SK-N-SH (cell line): ENCODE results near the gene NEK10. TPM values are rescaled to one million over a fixed set of nuclear protein-coding genes. Genes with fewer than 3 reads are reported as not detected.

Experiments used
- CTCF ChIA-PET: fragments of 300-600, 350-600 bp; formaldehyde crosslinking; extraction: SDS; loops from one replicate; lab custom pipeline; 2021; lab: Yijun Ruan, JAX
- POLR2A ChIA-PET: fragments of 350-600 bp; sonication (Branson Sonifier 250); formaldehyde crosslinking; extraction: SDS; loops from one replicate; lab custom pipeline; 2020; ENCODE audit warnings: antibody characterized with exemption, inconsistent platforms; lab: Yijun Ruan, JAX
- DNase-seq: peaks from one replicate; pipeline ENCODE4 v3.0.0; 2012
- H2AFZ ChIP-seq: fragments of 200-600 bp; sonication (generic); 2 replicates; pipeline ENCODE4 v1.8.1; 2016; ENCODE audit warnings: antibody characterized with exemption, mild to moderate bottlenecking, low read depth
- H3F3A ChIP-seq: fragments of 200-600 bp; sonication (generic); replicated peaks from 2 replicates; pipeline ENCODE3; 2016; ENCODE audit warnings: antibody characterized with exemption, mild to moderate bottlenecking; ENCODE audit not compliant: insufficient read depth
- H3K27ac ChIP-seq, 2 experiments: fragments of 200-500 bp in 1 of 2; fragments of 200-600 bp in 1 of 2; sonication (Bioruptor generic) in 1 of 2; sonication (generic), shearing (Covaris generic) in 1 of 2; 2 replicates each; pipeline versions ENCODE4 v1.5.1 to v1.6.1; 2014 to 2016; ENCODE audit warnings: low read depth in 2 of 2, inconsistent platforms in 1 of 2, low read length in 1 of 2, mild to moderate bottlenecking in 1 of 2, mixed read lengths in 1 of 2
- H3K27me3 ChIP-seq: fragments of 200-600 bp; sonication (generic), shearing (Covaris generic); 2 replicates; pipeline ENCODE4 v1.6.1; 2016; ENCODE audit warnings: mixed run types; ENCODE audit not compliant: insufficient read depth
- H3K36me3 ChIP-seq, 2 experiments: fragments of 200-500 bp in 1 of 2; fragments of 200-600 bp in 1 of 2; sonication (Bioruptor generic) in 1 of 2; sonication (generic) in 1 of 2; replicated peaks in 1 of 2; 2 replicates each; pipeline versions ENCODE3 to v1.5.1; 2014 to 2016; ENCODE audit warnings: low read length in 1 of 2, mild to moderate bottlenecking in 1 of 2; ENCODE audit not compliant: insufficient read depth in 2 of 2, control insufficient read depth in 1 of 2
- H3K4me1 ChIP-seq, 2 experiments: fragments of 200-500 bp in 1 of 2; fragments of 200-600 bp in 1 of 2; sonication (Bioruptor generic) in 1 of 2; sonication (generic), shearing (Covaris generic) in 1 of 2; 2 replicates each; pipeline versions ENCODE4 v1.5.1 to v1.6.1; 2014 to 2016; ENCODE audit warnings: low read depth in 1 of 2, low read length in 1 of 2, mixed run types in 1 of 2; ENCODE audit not compliant: insufficient read depth in 2 of 2, control insufficient read depth in 1 of 2
- H3K4me2 ChIP-seq: fragments of 200-600 bp; sonication (generic), shearing (Covaris generic); 2 replicates; pipeline ENCODE4 v1.6.1; 2017; ENCODE audit warnings: mixed run types
- H3K4me3 ChIP-seq, 2 experiments: fragments of 200-500 bp in 1 of 2; fragments of 200-600 bp in 1 of 2; sonication (Bioruptor generic) in 1 of 2; sonication (generic), shearing (Covaris generic) in 1 of 2; 2 replicates each; pipeline versions ENCODE4 v1.5.1 to v1.8.1; 2014 to 2016; ENCODE audit warnings: low read depth in 2 of 2, inconsistent platforms in 1 of 2, low read length in 1 of 2, mild to moderate bottlenecking in 1 of 2, mixed read lengths in 1 of 2, moderate library complexity in 1 of 2
- H3K79me2 ChIP-seq: fragments of 200-600 bp; sonication (generic); 2 replicates; pipeline ENCODE4 v1.8.1; 2017; ENCODE audit warnings: mild to moderate bottlenecking; ENCODE audit not compliant: insufficient read depth
- H3K9ac ChIP-seq: fragments of 200-600 bp; sonication (generic); 2 replicates; pipeline ENCODE4 v1.6.1; 2017; ENCODE audit warnings: mixed run types
- H3K9me2 ChIP-seq: fragments of 200-600 bp; sonication (generic); 2 replicates; pipeline ENCODE4 v1.6.1; 2017; ENCODE audit warnings: mixed run types
- H3K9me3 ChIP-seq: fragments of 200-600 bp; sonication (generic); 2 replicates; pipeline ENCODE4 v1.6.1; 2017; ENCODE audit warnings: mixed run types, mild to moderate bottlenecking, moderate library complexity
- H4K20me1 ChIP-seq: fragments of 200-600 bp; sonication (generic); 2 replicates; pipeline ENCODE4 v1.6.1; 2017; ENCODE audit warnings: mild to moderate bottlenecking, mixed run types; ENCODE audit not compliant: insufficient read depth
- CTCF ChIP-seq: fragments of 200-600 bp; sonication (generic); IDR thresholded peaks from 2 replicates; pipeline ENCODE4 v1.6.1; 2017; ENCODE audit warnings: antibody characterized with exemption, mild to moderate bottlenecking, moderate library complexity
- EP300 ChIP-seq, 2 experiments: IDR thresholded peaks; 2 replicates each; pipeline versions ENCODE4 v1.4.0 to v1.6.1; 2012; ENCODE audit warnings: borderline replicate concordance in 1 of 2, low read depth in 1 of 2, low read length in 1 of 2
- EZH2phosphoT487 ChIP-seq: fragments of 200-600 bp; sonication (generic); IDR thresholded peaks from 2 replicates; pipeline ENCODE4 v1.6.1; 2017; ENCODE audit warnings: low read depth, mixed run types, mild to moderate bottlenecking, antibody characterized with exemption, moderate library complexity, borderline replicate concordance
- FOSL2 ChIP-seq: IDR thresholded peaks from 2 replicates; pipeline ENCODE4 v1.4.0; 2012; ENCODE audit warnings: low read depth, mild to moderate bottlenecking, moderate library complexity, borderline replicate concordance
- FOXJ3 ChIP-seq: sonication (generic); formaldehyde crosslinking; IDR thresholded peaks from 2 replicates; pipeline ENCODE4 v1.5.1; 2020; ENCODE audit warnings: mild to moderate bottlenecking, missing genetic modification reagents
- JUND ChIP-seq: IDR thresholded peaks from 2 replicates; pipeline ENCODE4 v1.4.0; 2012
- MEF2A ChIP-seq: IDR thresholded peaks from 2 replicates; pipeline ENCODE4 v1.4.0; 2012; ENCODE audit warnings: low read depth, borderline replicate concordance
- NFIC ChIP-seq: IDR thresholded peaks from 2 replicates; pipeline ENCODE4 v1.4.0; 2012; ENCODE audit warnings: borderline replicate concordance
- RFX5 ChIP-seq: IDR thresholded peaks from 2 replicates; pipeline ENCODE4 v1.6.1; 2012; ENCODE audit warnings: mild to moderate bottlenecking, improper control_type of control experiment, low read length
- TCF12 ChIP-seq: IDR thresholded peaks from 2 replicates; pipeline ENCODE4 v1.4.0; 2012
- TEAD4 ChIP-seq: IDR thresholded peaks from 2 replicates; pipeline ENCODE4 v1.4.0; 2012; ENCODE audit warnings: mild to moderate bottlenecking, borderline replicate concordance; ENCODE audit not compliant: insufficient read depth
- YY1 ChIP-seq: IDR thresholded peaks from 2 replicates; pipeline ENCODE4 v1.4.0; 2012; ENCODE audit warnings: low read depth, mild to moderate bottlenecking
- WGBS: methylation state at CpG from one replicate; pipeline ENCODE4 v1.1.6; 2017; ENCODE audit warnings: low lambda C conversion rate; 5-methylcytosine and 5-hydroxymethylcytosine counted together
- polyA plus RNA-seq, 3 experiments: library from polyadenylated mRNA; depleted of rRNA; stranded (reverse); fragments of >200 nt; gene quantifications; 2 replicates each; pipeline ENCODE4 v1.2.3, GENCODE V29; 2012
- TF ChIP-seq, protein P1 (sequence below): IDR thresholded peaks from 2 replicates; pipeline ENCODE4; 2012
- TF ChIP-seq, protein P2 (sequence below): fragments of 150-350 bp; IDR thresholded peaks from 2 replicates; pipeline ENCODE4 v1.6.1; 2016; ENCODE audit warnings: mild to moderate bottlenecking, low read depth, low read length
- TF ChIP-seq, protein P3 (sequence below): IDR thresholded peaks from 2 replicates; pipeline ENCODE4 v1.6.1; 2012; ENCODE audit warnings: mild to moderate bottlenecking, low read depth, low read length, moderate library complexity
- TF ChIP-seq, protein P4 (sequence below): IDR thresholded peaks from 2 replicates; pipeline ENCODE4 v1.4.0; 2012; ENCODE audit warnings: low read depth

NEK10 gene
- polyA plus RNA-seq, 1 of the 3 experiments (the other 2 are of a cell fraction), result 1.0 TPM

DNA sequence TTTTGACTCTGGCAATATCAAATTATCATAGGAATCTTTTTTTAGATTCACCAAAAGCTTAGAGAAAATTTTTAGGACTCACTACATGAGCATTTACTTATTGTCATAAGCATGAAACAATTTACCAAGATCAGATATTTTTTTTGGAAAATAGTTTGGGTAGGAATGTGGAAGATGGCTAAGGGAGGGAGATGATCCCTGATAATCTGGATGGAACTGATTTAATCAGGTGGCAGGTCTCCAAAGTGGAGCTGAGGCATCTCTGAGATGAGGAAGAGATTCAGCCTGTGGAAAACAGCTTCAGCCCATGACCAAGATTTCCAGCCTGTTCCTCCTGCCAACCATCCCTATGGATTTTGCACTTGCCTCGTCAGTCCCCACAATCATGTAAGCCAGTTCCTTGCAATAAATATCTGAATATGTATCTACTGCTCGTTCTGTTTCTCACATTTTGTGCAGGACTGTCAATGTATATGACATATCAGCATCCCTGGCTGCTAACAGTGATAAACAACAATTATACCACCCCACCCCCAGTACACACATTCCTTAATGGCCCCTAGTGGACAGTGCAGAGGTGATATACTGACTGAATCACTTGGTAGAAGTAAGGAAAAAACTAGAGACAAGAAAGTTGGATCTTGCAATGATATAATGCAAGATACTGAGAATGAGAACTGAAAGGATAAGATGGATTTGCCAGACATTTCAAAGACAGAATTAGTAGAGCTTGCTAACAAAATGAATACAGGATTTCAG lies 183.8 kb downstream of the NEK10 start:
- Histone ChIP-seq H3K9me3 (no peaks in the 10 kb centered on the region; the same call in 1 of the 2 replicates), H3K4me1 (no peaks in the 10 kb centered on the region; a peak in 1 of 4 replicates), H3K9ac (no peak overlapping the region), H4K20me1 (no peaks in the 10 kb centered on the region), H3F3A (no peaks in the 10 kb centered on the region), H3K9me2 (no peaks in the 10 kb centered on the region), H2AFZ (no peak overlapping the region), H3K36me3 (no peaks in the 10 kb centered on the region), H3K4me3 (no peak overlapping the region), H3K27me3 (no peaks in the 10 kb centered on the region), H3K27ac (peak overlapping the region in 1 of 2 experiments; percentile 3; a peak in 1 of 4 replicates), H3K4me2 (no peak overlapping the region; the same call in 1 of the 2 replicates), H3K79me2 (no peaks in the 10 kb centered on the region)
- TF ChIP-seq JUND (peak; percentile 50), FOSL2 (0 out of 2 replicates have a peak, but pooled peaks have one; percentile 10), NFIC (peak; percentile 61), MEF2A (no peak), YY1 (no peak), TEAD4 (peak; percentile 36; the same call in 1 of the 2 replicates), EP300 (IDR thresholded peaks at IDR 0.05; ENCODE audit: borderline replicate concordance in 1 of 2, low read depth in 1 of 2, low read length in 1 of 2) (peak in 1 of 2 experiments; percentile 38; a peak in 1 of 4 replicates), TCF12 (peak; percentile 45; the same call in 1 of the 2 replicates), CTCF (peak; percentile 30; the same call in 1 of the 2 replicates)
- TF ChIP-seq, protein P1, sequence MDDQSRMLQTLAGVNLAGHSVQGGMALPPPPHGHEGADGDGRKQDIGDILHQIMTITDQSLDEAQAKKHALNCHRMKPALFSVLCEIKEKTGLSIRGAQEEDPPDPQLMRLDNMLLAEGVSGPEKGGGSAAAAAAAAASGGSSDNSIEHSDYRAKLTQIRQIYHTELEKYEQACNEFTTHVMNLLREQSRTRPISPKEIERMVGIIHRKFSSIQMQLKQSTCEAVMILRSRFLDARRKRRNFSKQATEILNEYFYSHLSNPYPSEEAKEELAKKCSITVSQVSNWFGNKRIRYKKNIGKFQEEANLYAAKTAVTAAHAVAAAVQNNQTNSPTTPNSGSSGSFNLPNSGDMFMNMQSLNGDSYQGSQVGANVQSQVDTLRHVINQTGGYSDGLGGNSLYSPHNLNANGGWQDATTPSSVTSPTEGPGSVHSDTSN, result peak; percentile 34
- CTCF ChIA-PET, result interaction anchor here (1.0 kb wide), 1 partner anchor 51 kb away, joined by 4 read pairs; no protein-coding TSS in a partner anchor
- DNase-seq, result no peak
- 42% methylated on average over 2 of the region's 2 CpGs for WGBS
- POLR2A ChIA-PET, result no interaction called here

- WGBS, result 25% methylated on average over 2 of the region's 2 CpGs
- Histone ChIP-seq H4K20me1 (no peaks in the 10 kb centered on the region), H3K27me3 (no peaks in the 10 kb centered on the region), H3K79me2 (no peaks in the 10 kb centered on the region), H3K4me2 (no peak overlapping the region), H3K9ac (no peak overlapping the region), H2AFZ (no peak overlapping the region), H3K4me3 (no peak overlapping the region), H3F3A (no peaks in the 10 kb centered on the region), H3K9me2 (no peaks in the 10 kb centered on the region), H3K27ac (no peak overlapping the region), H3K4me1 (no peaks in the 10 kb centered on the region; a peak in 1 of 4 replicates), H3K36me3 (no peaks in the 10 kb centered on the region), H3K9me3 (no peaks in the 10 kb centered on the region; the same call in 1 of the 2 replicates)
- CTCF ChIA-PET, result no interaction called here
- POLR2A ChIA-PET, result no interaction called here
- DNase-seq, result no peak
- TF ChIP-seq MEF2A (no peak), YY1 (no peak), RFX5 (no peak), EZH2phosphoT487 (no peak), NFIC (no peak), FOXJ3 (CRISPR knock-in tag) (no peak), TEAD4 (no peak), TCF12 (no peak)
- TF ChIP-seq, protein P2, sequence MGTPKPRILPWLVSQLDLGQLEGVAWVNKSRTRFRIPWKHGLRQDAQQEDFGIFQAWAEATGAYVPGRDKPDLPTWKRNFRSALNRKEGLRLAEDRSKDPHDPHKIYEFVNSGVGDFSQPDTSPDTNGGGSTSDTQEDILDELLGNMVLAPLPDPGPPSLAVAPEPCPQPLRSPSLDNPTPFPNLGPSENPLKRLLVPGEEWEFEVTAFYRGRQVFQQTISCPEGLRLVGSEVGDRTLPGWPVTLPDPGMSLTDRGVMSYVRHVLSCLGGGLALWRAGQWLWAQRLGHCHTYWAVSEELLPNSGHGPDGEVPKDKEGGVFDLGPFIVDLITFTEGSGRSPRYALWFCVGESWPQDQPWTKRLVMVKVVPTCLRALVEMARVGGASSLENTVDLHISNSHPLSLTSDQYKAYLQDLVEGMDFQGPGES, result no peak
- TF ChIP-seq, protein P3, sequence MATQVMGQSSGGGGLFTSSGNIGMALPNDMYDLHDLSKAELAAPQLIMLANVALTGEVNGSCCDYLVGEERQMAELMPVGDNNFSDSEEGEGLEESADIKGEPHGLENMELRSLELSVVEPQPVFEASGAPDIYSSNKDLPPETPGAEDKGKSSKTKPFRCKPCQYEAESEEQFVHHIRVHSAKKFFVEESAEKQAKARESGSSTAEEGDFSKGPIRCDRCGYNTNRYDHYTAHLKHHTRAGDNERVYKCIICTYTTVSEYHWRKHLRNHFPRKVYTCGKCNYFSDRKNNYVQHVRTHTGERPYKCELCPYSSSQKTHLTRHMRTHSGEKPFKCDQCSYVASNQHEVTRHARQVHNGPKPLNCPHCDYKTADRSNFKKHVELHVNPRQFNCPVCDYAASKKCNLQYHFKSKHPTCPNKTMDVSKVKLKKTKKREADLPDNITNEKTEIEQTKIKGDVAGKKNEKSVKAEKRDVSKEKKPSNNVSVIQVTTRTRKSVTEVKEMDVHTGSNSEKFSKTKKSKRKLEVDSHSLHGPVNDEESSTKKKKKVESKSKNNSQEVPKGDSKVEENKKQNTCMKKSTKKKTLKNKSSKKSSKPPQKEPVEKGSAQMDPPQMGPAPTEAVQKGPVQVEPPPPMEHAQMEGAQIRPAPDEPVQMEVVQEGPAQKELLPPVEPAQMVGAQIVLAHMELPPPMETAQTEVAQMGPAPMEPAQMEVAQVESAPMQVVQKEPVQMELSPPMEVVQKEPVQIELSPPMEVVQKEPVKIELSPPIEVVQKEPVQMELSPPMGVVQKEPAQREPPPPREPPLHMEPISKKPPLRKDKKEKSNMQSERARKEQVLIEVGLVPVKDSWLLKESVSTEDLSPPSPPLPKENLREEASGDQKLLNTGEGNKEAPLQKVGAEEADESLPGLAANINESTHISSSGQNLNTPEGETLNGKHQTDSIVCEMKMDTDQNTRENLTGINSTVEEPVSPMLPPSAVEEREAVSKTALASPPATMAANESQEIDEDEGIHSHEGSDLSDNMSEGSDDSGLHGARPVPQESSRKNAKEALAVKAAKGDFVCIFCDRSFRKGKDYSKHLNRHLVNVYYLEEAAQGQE, result no peak
- TF ChIP-seq, protein P4, sequence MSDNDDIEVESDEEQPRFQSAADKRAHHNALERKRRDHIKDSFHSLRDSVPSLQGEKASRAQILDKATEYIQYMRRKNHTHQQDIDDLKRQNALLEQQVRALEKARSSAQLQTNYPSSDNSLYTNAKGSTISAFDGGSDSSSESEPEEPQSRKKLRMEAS, result no peak
Observed at GRCh38 chr3:27184261-27184660, 184.9 kb downstream of the NEK10 start.
